Posterior vena cava (tissue), 2 donors: ENCODE data around the gene GABRG3. TPM values are rescaled to one million over a fixed set of nuclear protein-coding genes. Genes with fewer than 3 reads are reported as not detected.

Experiments used
- DNase-seq: peaks from one replicate; pipeline ENCODE4 v3.0.0-alpha.2; 2020; ENCODE audit warnings: low spot score
- intact Hi-C, 2 donors: fragments of 100-400 bp; cut with DNase I; formaldehyde crosslinking; loops; one replicate each; pipeline versions ENCODE4 v1.14.1 to v1.14.2; 2022 to 2023
- total RNA-seq, 2 donors: library from RNA; stranded (reverse); fragmentation: NEBNext Ultra II Directional; extraction: Animal tissue kit (Norgen Biotek cat#: 25700); gene quantifications; one replicate each; pipeline ENCODE4 v1.2.1, GENCODE V29; 2021
- donor health status: DM: yes; HTN: yes; CAD: no.
- donor health status: DM: yes; HTN: yes; CAD: no.

GABRG3 gene
- total RNA-seq, 2 donors from 2014 or later, result not detected

- intact Hi-C loops, result loop anchor here in 1 of 2 donors (10.0 kb wide), 1 partner anchor 82 kb away; no protein-coding TSS in a partner anchor
- DNase-seq, result no peak
Measured at GRCh38 chr15:27256446-27256845, 285.5 kb downstream of the GABRG3 start.

GRCh38 chr15:27258287-27258686 lies 287.3 kb downstream of the GABRG3 start:
- DNase-seq, result no peak
- intact Hi-C loops, result loop anchor here in 1 of 2 donors (10.0 kb wide), 1 partner anchor 83 kb away; no protein-coding TSS in a partner anchor

- intact Hi-C loops, result no loop called here
- DNase-seq, result no peak
Measured at GRCh38 chr15:27260523-27260922, 289.5 kb downstream of the GABRG3 start.

- intact Hi-C loops, result no loop called here
- DNase-seq, result no peak
Measured at GRCh38 chr15:27268923-27269322, 297.9 kb downstream of the GABRG3 start.

GRCh38 chr15:27271258-27271657 lies 300.3 kb downstream of the GABRG3 start:
- intact Hi-C loops, result no loop called here
- DNase-seq, result no peak

GRCh38 chr15:27272427-27272826 lies 301.4 kb downstream of the GABRG3 start:
- DNase-seq, result no peak
- intact Hi-C loops, result no loop called here

GRCh38 chr15:27273506-27273905 lies 302.5 kb downstream of the GABRG3 start:
- no peak for DNase-seq
- intact Hi-C loops, result no loop called here

- intact Hi-C loops, result no loop called here
Measured at GRCh38 chr15:27278761-27279160, 307.8 kb downstream of the GABRG3 start.

GRCh38 chr15:27292641-27293040 lies 321.7 kb downstream of the GABRG3 start:
- intact Hi-C loops, result no loop called here
- no peak for DNase-seq

More at GRCh38 chr15:27278761-27279160, 307.8 kb downstream of the GABRG3 start:
- no peak for DNase-seq

GRCh38 chr15:27293607-27294006 lies 322.6 kb downstream of the GABRG3 start:
- intact Hi-C loops, result no loop called here
- no peak for DNase-seq

GRCh38 chr15:27317736-27318135 lies 346.8 kb downstream of the GABRG3 start:
- intact Hi-C loops, result no loop called here

GRCh38 chr15:27323801-27324200 lies 352.8 kb downstream of the GABRG3 start:
- intact Hi-C loops, result no loop called here
- DNase-seq, result no peak

More at GRCh38 chr15:27317736-27318135, 346.8 kb downstream of the GABRG3 start:
- no peak for DNase-seq

- intact Hi-C loops, result no loop called here
Measured at GRCh38 chr15:27324886-27325615, 354.1 kb downstream of the GABRG3 start.

GRCh38 chr15:27327467-27328025 lies 356.6 kb downstream of the GABRG3 start:
- intact Hi-C loops, result no loop called here
- no peak for DNase-seq

More at GRCh38 chr15:27324886-27325615, 354.1 kb downstream of the GABRG3 start:
- DNase-seq, result no peak

GRCh38 chr15:27328186-27328585 lies 357.2 kb downstream of the GABRG3 start:
- intact Hi-C loops, result no loop called here
- DNase-seq, result no peak

- intact Hi-C loops, result no loop called here
- no peak for DNase-seq
Measured at GRCh38 chr15:27328608-27329007, 357.6 kb downstream of the GABRG3 start.

- intact Hi-C loops, result no loop called here
- no peak for DNase-seq
Measured at GRCh38 chr15:27330326-27330725, 359.3 kb downstream of the GABRG3 start.

- intact Hi-C loops, result no loop called here
- no peak for DNase-seq
Measured at GRCh38 chr15:27336676-27337075, 365.7 kb downstream of the GABRG3 start.

- no peak for DNase-seq
- intact Hi-C loops, result no loop called here
Measured at GRCh38 chr15:27339138-27339537, 368.2 kb downstream of the GABRG3 start.

GRCh38 chr15:27341780-27342343 lies 370.9 kb downstream of the GABRG3 start:
- intact Hi-C loops, result no loop called here
- no peak for DNase-seq

GRCh38 chr15:27342991-27343390 lies 372.0 kb downstream of the GABRG3 start:
- no peak for DNase-seq
- intact Hi-C loops, result no loop called here
